IMR-90 (cell line): ENCODE measurements around the gene PODXL. TPM values are rescaled to one million over a fixed set of nuclear protein-coding genes. Genes with fewer than 3 reads are reported as not detected.

Experiments used
- ATAC-seq: fragments of 200-7000 bp; cut with Tn5 transposase; 2 replicates; pipeline ENCODE4 v1.9.1; 2020; ENCODE audit warnings: low read depth, mild to moderate bottlenecking, moderate library complexity
- BruUV-seq: library from RNA; stranded (reverse); fragments of 400-500 nt; replicated peaks from 2 replicates; lab custom pipeline; 2021; lab: Mats Ljungman, UMichigan
- CTCF ChIA-PET: fragments of 300-600 bp; formaldehyde crosslinking; extraction: SDS; loops from one replicate; lab custom pipeline; 2021; ENCODE audit warnings: antibody characterized with exemption; lab: Yijun Ruan, JAX
- POLR2A ChIA-PET: fragments of 300-600 bp; sonication (Branson Sonifier 250); formaldehyde crosslinking; loops from one replicate; lab custom pipeline; 2022; ENCODE audit warnings: antibody characterized with exemption; ENCODE audit not compliant: unreplicated experiment; lab: Charles Lee
- DNase-seq: peaks from one replicate; pipeline ENCODE4 v3.0.0; 2013
- H2AFZ ChIP-seq: replicated peaks from 2 replicates; pipeline ENCODE3; 2013; ENCODE audit warnings: low read length, mild to moderate bottlenecking; ENCODE audit not compliant: poor library complexity
- H2AK5ac ChIP-seq: 2 replicates; pipeline ENCODE4 v1.6.1; 2013; ENCODE audit warnings: low read depth, low read length, inconsistent platforms
- H2AK9ac ChIP-seq: replicated peaks from 2 replicates; pipeline ENCODE3; 2013; ENCODE audit warnings: mild to moderate bottlenecking, low read depth, low read length, moderate library complexity; ENCODE audit not compliant: poor library complexity
- H2BK120ac ChIP-seq: 2 replicates; pipeline ENCODE4 v1.6.1; 2013; ENCODE audit warnings: low read depth, low read length, inconsistent platforms
- H2BK15ac ChIP-seq: 3 replicates; pipeline ENCODE4 v1.6.1; 2013; ENCODE audit warnings: low read depth, low read length, inconsistent platforms
- H2BK20ac ChIP-seq: 2 replicates; pipeline ENCODE4 v1.6.1; 2013; ENCODE audit warnings: low read depth, mild to moderate bottlenecking, inconsistent platforms, low read length, moderate library complexity
- H2BK5ac ChIP-seq: 2 replicates; pipeline ENCODE4 v1.6.1; 2013; ENCODE audit warnings: mild to moderate bottlenecking, low read depth, low read length, inconsistent platforms; ENCODE audit not compliant: poor library complexity, severe bottlenecking
- H3K14ac ChIP-seq: replicated peaks from 2 replicates; pipeline ENCODE4 v1.6.1; 2013; ENCODE audit warnings: low read depth, low read length, inconsistent platforms
- H3K18ac ChIP-seq: 2 replicates; pipeline ENCODE4 v1.6.1; 2013; ENCODE audit warnings: low read depth, low read length, control low read depth
- H3K23ac ChIP-seq: 2 replicates; pipeline ENCODE4 v1.6.1; 2013; ENCODE audit warnings: low read depth, low read length, inconsistent platforms
- H3K27ac ChIP-seq: 2 replicates; pipeline ENCODE4 v1.5.1; 2013; ENCODE audit warnings: mild to moderate bottlenecking, control low read depth, low read length; ENCODE audit not compliant: insufficient read depth
- H3K27me3 ChIP-seq: 2 replicates; pipeline ENCODE4 v1.6.1; 2013; ENCODE audit warnings: low read length; ENCODE audit not compliant: control insufficient read depth, insufficient read depth
- H3K36me3 ChIP-seq: 2 replicates; pipeline ENCODE4 v1.6.1; 2013; ENCODE audit warnings: low read length, mixed read lengths; ENCODE audit not compliant: control insufficient read depth, insufficient read depth
- H3K4ac ChIP-seq: 2 replicates; pipeline ENCODE4 v1.6.1; 2013; ENCODE audit warnings: low read depth, low read length, inconsistent platforms
- H3K4me1 ChIP-seq: 2 replicates; pipeline ENCODE4 v1.6.1; 2013; ENCODE audit warnings: low read length, mixed read lengths; ENCODE audit not compliant: control insufficient read depth, insufficient read depth
- H3K4me2 ChIP-seq: 2 replicates; pipeline ENCODE4 v1.6.1; 2013; ENCODE audit warnings: low read depth, mild to moderate bottlenecking, control low read depth, low read length, moderate library complexity
- H3K4me3 ChIP-seq: 2 replicates; pipeline ENCODE4 v1.5.1; 2013; ENCODE audit warnings: low read depth, mild to moderate bottlenecking, control low read depth, low read length, moderate library complexity; ENCODE audit not compliant: insufficient read depth
- H3K56ac ChIP-seq: 2 replicates; pipeline ENCODE4 v1.6.1; 2013; ENCODE audit warnings: low read length, inconsistent platforms; ENCODE audit not compliant: insufficient read depth; ENCODE audit errors: extremely low read depth
- H3K79me1 ChIP-seq, 2 experiments: 2 replicates each; pipeline ENCODE4 v1.6.1; 2013; ENCODE audit warnings: low read length in 2 of 2, inconsistent platforms in 1 of 2, low read depth in 1 of 2
- H3K9ac ChIP-seq: 2 replicates; pipeline ENCODE4 v1.6.1; 2013; ENCODE audit warnings: low read depth, low read length, control low read depth
- H3K9me1 ChIP-seq: 2 replicates; pipeline ENCODE4 v1.6.1; 2013; ENCODE audit warnings: low read length, inconsistent platforms; ENCODE audit not compliant: insufficient read depth
- H3K9me3 ChIP-seq: 2 replicates; pipeline ENCODE4 v1.6.1; 2013; ENCODE audit warnings: low read length; ENCODE audit not compliant: control insufficient read depth, insufficient read depth
- H4K20me1 ChIP-seq: 2 replicates; pipeline ENCODE4 v1.6.1; 2013; ENCODE audit warnings: low read length, inconsistent platforms; ENCODE audit not compliant: insufficient read depth
- H4K5ac ChIP-seq: 2 replicates; pipeline ENCODE4 v1.6.1; 2013; ENCODE audit warnings: mild to moderate bottlenecking, low read depth, low read length, control low read depth
- H4K8ac ChIP-seq, 2 experiments: 2 replicates each; pipeline ENCODE4 v1.6.1; 2013; ENCODE audit warnings: low read depth in 2 of 2, low read length in 2 of 2, control low read depth in 1 of 2, inconsistent platforms in 1 of 2
- H4K91ac ChIP-seq: 2 replicates; pipeline ENCODE4 v1.6.1; 2013; ENCODE audit warnings: low read depth, low read length, inconsistent platforms; ENCODE audit not compliant: insufficient read depth
- BHLHE40 ChIP-seq: fragments of 150-350 bp; IDR thresholded peaks from 2 replicates; pipeline ENCODE4 v1.6.1; 2016; ENCODE audit warnings: mild to moderate bottlenecking, low read depth, low read length
- CEBPB ChIP-seq: IDR thresholded peaks from 2 replicates; pipeline ENCODE4 v1.6.1; 2012; ENCODE audit warnings: low read depth, low read length, improper control_type of control experiment
- CHD1 ChIP-seq: IDR thresholded peaks from 2 replicates; pipeline ENCODE4 v1.6.1; 2012; ENCODE audit warnings: low read depth, low read length, improper control_type of control experiment
- MAFK ChIP-seq: IDR thresholded peaks from 2 replicates; pipeline ENCODE4 v1.6.1; 2012; ENCODE audit warnings: low read depth, low read length, improper control_type of control experiment
- NFE2L2 ChIP-seq: fragments of 150-350 bp; IDR thresholded peaks from 2 replicates; pipeline ENCODE4 v1.6.1; 2016; ENCODE audit warnings: low read depth, mild to moderate bottlenecking, low read length
- POLR2A ChIP-seq: IDR thresholded peaks from 2 replicates; pipeline ENCODE4 v1.6.1; 2012; ENCODE audit warnings: mild to moderate bottlenecking, low read depth, low read length
- RAD21 ChIP-seq: IDR thresholded peaks from 2 replicates; pipeline ENCODE4 v1.6.1; 2012; ENCODE audit warnings: low read length, improper control_type of control experiment
- RCOR1 ChIP-seq: IDR thresholded peaks from 2 replicates; pipeline ENCODE4 v1.6.1; 2012; ENCODE audit warnings: mild to moderate bottlenecking, low read length, improper control_type of control experiment; ENCODE audit not compliant: insufficient replicate concordance
- RFX5 ChIP-seq: IDR thresholded peaks from 2 replicates; pipeline ENCODE4 v1.8.0; 2012; ENCODE audit warnings: low read depth, mild to moderate bottlenecking, low read length, moderate library complexity
- SMC3 ChIP-seq: fragments of 150-350 bp; IDR thresholded peaks from 2 replicates; pipeline ENCODE4 v1.6.1; 2016; ENCODE audit warnings: low read depth, mild to moderate bottlenecking, antibody characterized with exemption, low read length, moderate library complexity
- WGBS, 2 experiments: methylation state at CpG; one replicate each; pipeline versions ENCODE4 v1.1.5 to v1.1.7; 2013; ENCODE audit warnings: missing lambda C conversion rate in 2 of 2; ENCODE audit not compliant: insufficient read length in 1 of 2; ENCODE audit errors: extremely low coverage in 2 of 2; 5-methylcytosine and 5-hydroxymethylcytosine counted together
- dilution Hi-C: fragments of 300-500 bp; cut with HindIII; formaldehyde crosslinking; loops from one replicate; pipeline ENCODE4 v1.14.3; 2018; ENCODE audit warnings: low sequenced_read_pairs; ENCODE audit not compliant: unreplicated experiment
- in situ Hi-C: fragments of 300-500 bp; cut with MboI; formaldehyde crosslinking; loops from 3 replicates; pipeline ENCODE4 v1.14.3; 2019; ENCODE audit warnings: low sequenced_read_pairs, inconsistent platforms, mixed read lengths
- intact Hi-C: fragments of 100-400 bp; cut with micrococcal nuclease; formaldehyde crosslinking; loops from 2 replicates; pipeline ENCODE4 v1.10.0; 2022
- polyA plus RNA-seq, 3 experiments: library from polyadenylated mRNA; depleted of rRNA; stranded (reverse); fragments of >200 nt; gene quantifications; 2 replicates each; pipeline ENCODE4 v1.2.3, GENCODE V29; 2012; ENCODE audit warnings: low replicate concordance in 1 of 3
- total RNA-seq: library from RNA; depleted of rRNA; stranded (reverse); fragments of >200 nt; gene quantifications from 2 replicates; pipeline ENCODE4 v1.2.3, GENCODE V29; 2012
- TF ChIP-seq, protein P1 (sequence below): fragments of 150-350 bp; IDR thresholded peaks from 2 replicates; pipeline ENCODE4 v1.6.1; 2017; ENCODE audit warnings: mild to moderate bottlenecking, antibody characterized with exemption, low read length, low read depth
- TF ChIP-seq, protein P2 (sequence below): fragments of 150-350 bp; IDR thresholded peaks from 2 replicates; pipeline ENCODE4 v1.6.1; 2016; ENCODE audit warnings: low read depth, mild to moderate bottlenecking, low read length, moderate library complexity, borderline replicate concordance

Gene PODXL
- total and polyA plus RNA-seq, 2 of the 4 experiments (the other 2 are of a cell fraction): 1.3 to 3.8 TPM

DNA sequence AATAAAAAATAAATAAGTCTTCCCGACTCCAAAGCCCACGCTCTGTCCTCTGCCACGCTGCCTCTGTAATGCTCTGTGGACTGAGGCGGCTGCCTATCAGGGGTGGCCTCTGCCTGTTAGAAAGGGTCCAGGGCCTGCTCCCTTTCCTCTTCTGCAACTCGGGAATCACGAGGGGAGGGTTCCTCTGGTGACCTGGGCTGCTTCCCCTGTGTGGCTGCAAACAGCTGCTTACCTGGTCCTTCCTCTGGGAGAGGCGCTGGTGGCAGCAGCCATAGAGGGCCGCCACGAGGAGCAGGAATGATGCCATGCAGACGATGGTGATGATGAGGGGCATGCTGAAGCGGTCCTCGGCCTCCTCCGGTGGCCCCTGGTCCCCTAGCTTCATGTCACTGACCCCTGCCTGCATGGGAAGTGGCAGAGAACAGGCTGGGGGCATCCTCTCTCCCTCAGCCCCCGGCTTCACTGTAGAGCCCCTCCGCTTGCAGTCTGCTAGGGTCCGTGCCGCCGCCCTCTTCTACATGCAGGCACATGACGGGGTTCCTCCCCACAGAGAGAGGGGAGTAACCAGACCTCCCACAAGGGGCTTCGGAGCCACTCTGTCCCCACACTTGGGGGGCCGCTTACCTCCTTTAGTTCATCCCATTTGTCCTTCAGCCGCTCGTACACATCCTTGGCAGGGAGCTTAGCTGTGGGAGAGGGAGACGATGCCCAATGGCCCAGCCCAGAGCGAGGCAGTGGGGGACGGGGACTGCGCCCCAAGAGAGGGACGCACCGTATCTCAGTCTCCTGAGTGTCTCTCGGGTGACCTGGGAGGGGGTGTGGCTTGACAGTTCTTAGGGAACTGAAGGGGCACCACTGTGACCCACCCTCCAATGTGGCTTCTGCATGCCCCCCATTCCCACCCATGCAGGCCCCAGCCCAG, 50.5 kb downstream of the PODXL start:
- Histone ChIP-seq H2BK120ac (no peak overlapping the region), H3K27ac (no peak overlapping the region), H3K4me1 (peaks cover 17% of the 10 kb centered on the region), H3K79me1 (peaks cover 0 to 5% of the 10 kb centered on the region in 2 experiments; a peak in 1 of 4 replicates), H3K4ac (no peak overlapping the region), H3K4me3 (no peak overlapping the region), H2BK15ac (no peak overlapping the region), H4K5ac (no peak overlapping the region), H2AK9ac (no peak overlapping the region), H4K8ac (no peak overlapping the region), H2BK5ac (no peak overlapping the region), H3K14ac (no peak overlapping the region), H2AK5ac (no peak overlapping the region), H3K9me3 (no peaks in the 10 kb centered on the region), H4K91ac (no peak overlapping the region), H2AFZ (no peak overlapping the region), H3K18ac (no peak overlapping the region), H3K23ac (no peak overlapping the region), H3K27me3 (no peaks in the 10 kb centered on the region; the same call in 1 of the 2 replicates), H3K36me3 (no peaks in the 10 kb centered on the region), H4K20me1 (peaks cover 13% of the 10 kb centered on the region), H3K4me2 (no peak overlapping the region), H2BK20ac (no peak overlapping the region), H3K9ac (no peak overlapping the region), H3K56ac (no peak overlapping the region), H3K9me1 (peaks cover 20% of the 10 kb centered on the region)
- ChIA-PET CTCF (interaction anchor here (0.6 to 0.8 kb wide), 2 partner anchors 149 to 436 kb away, joined by 3 to 5 read pairs; no protein-coding TSS in a partner anchor), POLR2A (no interaction called here)
- no peak for DNase-seq
- no peak for TF ChIP-seq RCOR1
- TF ChIP-seq CHD1: no peak
- TF ChIP-seq RAD21: no peak
- no peak for TF ChIP-seq SMC3
- no peak for TF ChIP-seq CEBPB
- TF ChIP-seq, protein P1, sequence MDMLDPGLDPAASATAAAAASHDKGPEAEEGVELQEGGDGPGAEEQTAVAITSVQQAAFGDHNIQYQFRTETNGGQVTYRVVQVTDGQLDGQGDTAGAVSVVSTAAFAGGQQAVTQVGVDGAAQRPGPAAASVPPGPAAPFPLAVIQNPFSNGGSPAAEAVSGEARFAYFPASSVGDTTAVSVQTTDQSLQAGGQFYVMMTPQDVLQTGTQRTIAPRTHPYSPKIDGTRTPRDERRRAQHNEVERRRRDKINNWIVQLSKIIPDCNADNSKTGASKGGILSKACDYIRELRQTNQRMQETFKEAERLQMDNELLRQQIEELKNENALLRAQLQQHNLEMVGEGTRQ: no peak
- TF ChIP-seq NFE2L2: no peak
- no peak for TF ChIP-seq RFX5
- no peak for TF ChIP-seq BHLHE40
- TF ChIP-seq, protein P2, sequence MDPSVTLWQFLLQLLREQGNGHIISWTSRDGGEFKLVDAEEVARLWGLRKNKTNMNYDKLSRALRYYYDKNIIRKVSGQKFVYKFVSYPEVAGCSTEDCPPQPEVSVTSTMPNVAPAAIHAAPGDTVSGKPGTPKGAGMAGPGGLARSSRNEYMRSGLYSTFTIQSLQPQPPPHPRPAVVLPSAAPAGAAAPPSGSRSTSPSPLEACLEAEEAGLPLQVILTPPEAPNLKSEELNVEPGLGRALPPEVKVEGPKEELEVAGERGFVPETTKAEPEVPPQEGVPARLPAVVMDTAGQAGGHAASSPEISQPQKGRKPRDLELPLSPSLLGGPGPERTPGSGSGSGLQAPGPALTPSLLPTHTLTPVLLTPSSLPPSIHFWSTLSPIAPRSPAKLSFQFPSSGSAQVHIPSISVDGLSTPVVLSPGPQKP: no peak
- TF ChIP-seq MAFK: no peak
- no peak for TF ChIP-seq POLR2A
- no peak for ATAC-seq
- intact Hi-C loops: loop anchor here (2.0 kb wide), 1 partner anchor 399 kb away; no protein-coding TSS in a partner anchor
- WGBS, 2 experiments: 100% methylated on average over 1 of the region's 30 CpGs; no CpG with 5 or more reads in 1 of the 2 experiments
- dilution Hi-C loops: no loop called here
- in situ Hi-C loops: no loop called here
- no TSS peak for BruUV-seq
